A673 (cell line): ENCODE results near the gene KRTAP5-3.

Experiments
- EZH2 ChIP-seq: fragments of 200-600 bp; sonication (generic); IDR thresholded peaks from 2 replicates; pipeline ENCODE4 v1.6.1; 2017; ENCODE audit warnings: borderline replicate concordance, low read depth, mild to moderate bottlenecking, mixed read lengths, antibody characterized with exemption, low read length; ENCODE audit not compliant: poor library complexity, severe bottlenecking
- TF ChIP-seq, protein P1 (sequence below): fragments of 300-800, 200-600 bp; sonication (generic); conservative IDR thresholded peaks from 2 replicates; pipeline ENCODE4 v1.5.1; 2017; ENCODE audit warnings: low read depth, mild to moderate bottlenecking, antibody characterized with exemption, low read length, moderate library complexity, mixed read lengths

DNA sequence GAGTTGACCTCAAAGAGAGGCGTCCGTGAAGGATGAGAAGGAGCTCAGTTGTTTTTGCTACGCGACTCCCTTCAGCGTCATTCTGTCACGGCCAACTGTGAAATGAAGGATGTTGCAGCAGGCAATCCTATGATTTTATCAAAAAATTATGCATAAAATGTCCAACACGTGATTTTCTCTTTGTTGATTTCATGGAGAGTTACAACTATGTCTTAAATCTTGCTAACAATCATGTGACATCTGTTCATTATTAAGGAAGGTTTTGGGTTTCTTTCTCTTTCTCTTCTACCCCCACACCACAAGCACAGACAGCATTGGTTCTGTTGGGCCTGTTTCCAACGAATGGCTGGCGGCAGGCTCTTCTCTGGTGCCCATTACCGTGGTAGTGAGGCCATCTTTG, 10.0 kb upstream of the KRTAP5-3 start:
- TF ChIP-seq EZH2, result no peak
- TF ChIP-seq, protein P1, sequence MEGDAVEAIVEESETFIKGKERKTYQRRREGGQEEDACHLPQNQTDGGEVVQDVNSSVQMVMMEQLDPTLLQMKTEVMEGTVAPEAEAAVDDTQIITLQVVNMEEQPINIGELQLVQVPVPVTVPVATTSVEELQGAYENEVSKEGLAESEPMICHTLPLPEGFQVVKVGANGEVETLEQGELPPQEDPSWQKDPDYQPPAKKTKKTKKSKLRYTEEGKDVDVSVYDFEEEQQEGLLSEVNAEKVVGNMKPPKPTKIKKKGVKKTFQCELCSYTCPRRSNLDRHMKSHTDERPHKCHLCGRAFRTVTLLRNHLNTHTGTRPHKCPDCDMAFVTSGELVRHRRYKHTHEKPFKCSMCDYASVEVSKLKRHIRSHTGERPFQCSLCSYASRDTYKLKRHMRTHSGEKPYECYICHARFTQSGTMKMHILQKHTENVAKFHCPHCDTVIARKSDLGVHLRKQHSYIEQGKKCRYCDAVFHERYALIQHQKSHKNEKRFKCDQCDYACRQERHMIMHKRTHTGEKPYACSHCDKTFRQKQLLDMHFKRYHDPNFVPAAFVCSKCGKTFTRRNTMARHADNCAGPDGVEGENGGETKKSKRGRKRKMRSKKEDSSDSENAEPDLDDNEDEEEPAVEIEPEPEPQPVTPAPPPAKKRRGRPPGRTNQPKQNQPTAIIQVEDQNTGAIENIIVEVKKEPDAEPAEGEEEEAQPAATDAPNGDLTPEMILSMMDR, result no peak
